Measurements from ENCODE around the gene APCDD1L. TPM values are rescaled to one million over a fixed set of nuclear protein-coding genes. Genes with fewer than 3 reads are reported as not detected.
"Not testable (repeated sequence)": the region's sequence is repeated elsewhere in the genome, so short reads cannot be mapped to it uniquely, and the experiment has no call there.

The APCDD1L gene
- polyA plus RNA-seq, 1 donor from 2014 or later: not detected

DNA sequence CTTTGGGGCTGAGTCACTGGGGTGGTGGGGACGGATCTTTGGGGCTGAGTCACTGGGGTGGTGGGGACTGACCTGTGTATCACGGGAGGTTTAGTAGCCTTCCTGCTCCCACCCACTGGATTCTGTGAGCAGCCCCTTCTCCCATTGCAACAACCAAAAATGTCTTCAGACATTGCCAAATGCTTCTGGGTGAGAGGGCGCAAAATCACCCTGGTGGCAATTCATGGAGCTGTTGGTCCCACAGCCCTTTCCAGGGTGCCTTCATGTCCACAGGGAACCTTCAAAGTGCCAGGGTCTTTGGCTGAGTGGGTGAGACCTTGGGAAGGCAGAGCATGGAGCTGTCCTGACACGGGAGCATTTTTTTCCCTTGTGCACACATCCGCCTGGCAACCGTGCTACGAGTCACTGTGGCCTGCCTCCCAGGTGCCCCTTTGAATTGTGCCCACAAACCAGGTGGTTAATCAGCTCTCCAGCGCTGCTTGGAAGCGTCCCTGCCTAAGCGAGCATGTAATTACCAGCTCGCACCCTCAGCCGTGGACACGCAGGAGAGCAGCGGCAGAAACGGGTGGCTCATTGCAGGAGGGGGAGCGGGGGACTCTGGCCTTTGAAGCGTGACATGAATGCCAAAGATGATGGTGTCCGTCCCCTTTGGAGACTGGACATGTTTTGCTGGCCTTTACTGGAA is 27.4 kb upstream of the APCDD1L start:
- Histone ChIP-seq H3K79me2 (replicated peaks; ENCODE audit: insufficient read depth, low read length) (no peaks in the 10 kb centered on the region), H3K36me3 (ENCODE audit: insufficient read depth, low read length) (no peaks in the 10 kb centered on the region), H4K20me1 (ENCODE audit: insufficient read depth) (no peaks in the 10 kb centered on the region), H3K9ac (ENCODE audit: low read length) (no peak overlapping the region), H3K4me2 (ENCODE audit: low read length) (no peak overlapping the region), H3K27me3 (ENCODE audit: insufficient read depth, low read depth, low read length) (no peaks in the 10 kb centered on the region), H3K9me2 (ENCODE audit: insufficient read depth, low read length) (no peaks in the 10 kb centered on the region), H3K9me3 (ENCODE audit: low read length) (peaks cover 4% of the 10 kb centered on the region), H2AFZ (ENCODE audit: low read depth, low read length) (no peak overlapping the region), H3F3A (ENCODE audit: insufficient read depth, low read length, poor library complexity, severe bottlenecking) (no peaks in the 10 kb centered on the region), H3K4me3 (ENCODE audit: low read length) (no peak overlapping the region), H3K27ac (ENCODE audit: low read length) (no peak overlapping the region)
- TF ChIP-seq EP300 (conservative IDR thresholded peaks at IDR 0.05; ENCODE audit: poor library complexity, severe bottlenecking) (no peak), RAD21 (conservative IDR thresholded peaks at IDR 0.05) (no peak), TAF1 (IDR thresholded peaks at IDR 0.05; ENCODE audit: low read depth) (no peak), SMC3 (conservative IDR thresholded peaks at IDR 0.05; ENCODE audit: poor library complexity) (no peak), POLR2AphosphoS5 (IDR thresholded peaks at IDR 0.05) (no peak), MXI1 (conservative IDR thresholded peaks at IDR 0.05; ENCODE audit: poor library complexity, severe bottlenecking) (no peak), EZH2 (IDR thresholded peaks at IDR 0.05; ENCODE audit: borderline replicate concordance, insufficient read depth, low read length, poor library complexity, severe bottlenecking) (no peak)
- TF ChIP-seq, protein P1, sequence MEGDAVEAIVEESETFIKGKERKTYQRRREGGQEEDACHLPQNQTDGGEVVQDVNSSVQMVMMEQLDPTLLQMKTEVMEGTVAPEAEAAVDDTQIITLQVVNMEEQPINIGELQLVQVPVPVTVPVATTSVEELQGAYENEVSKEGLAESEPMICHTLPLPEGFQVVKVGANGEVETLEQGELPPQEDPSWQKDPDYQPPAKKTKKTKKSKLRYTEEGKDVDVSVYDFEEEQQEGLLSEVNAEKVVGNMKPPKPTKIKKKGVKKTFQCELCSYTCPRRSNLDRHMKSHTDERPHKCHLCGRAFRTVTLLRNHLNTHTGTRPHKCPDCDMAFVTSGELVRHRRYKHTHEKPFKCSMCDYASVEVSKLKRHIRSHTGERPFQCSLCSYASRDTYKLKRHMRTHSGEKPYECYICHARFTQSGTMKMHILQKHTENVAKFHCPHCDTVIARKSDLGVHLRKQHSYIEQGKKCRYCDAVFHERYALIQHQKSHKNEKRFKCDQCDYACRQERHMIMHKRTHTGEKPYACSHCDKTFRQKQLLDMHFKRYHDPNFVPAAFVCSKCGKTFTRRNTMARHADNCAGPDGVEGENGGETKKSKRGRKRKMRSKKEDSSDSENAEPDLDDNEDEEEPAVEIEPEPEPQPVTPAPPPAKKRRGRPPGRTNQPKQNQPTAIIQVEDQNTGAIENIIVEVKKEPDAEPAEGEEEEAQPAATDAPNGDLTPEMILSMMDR (IDR thresholded peaks at IDR 0.05; ENCODE audit: poor library complexity, severe bottlenecking): no peak
- TF ChIP-seq, protein P2, sequence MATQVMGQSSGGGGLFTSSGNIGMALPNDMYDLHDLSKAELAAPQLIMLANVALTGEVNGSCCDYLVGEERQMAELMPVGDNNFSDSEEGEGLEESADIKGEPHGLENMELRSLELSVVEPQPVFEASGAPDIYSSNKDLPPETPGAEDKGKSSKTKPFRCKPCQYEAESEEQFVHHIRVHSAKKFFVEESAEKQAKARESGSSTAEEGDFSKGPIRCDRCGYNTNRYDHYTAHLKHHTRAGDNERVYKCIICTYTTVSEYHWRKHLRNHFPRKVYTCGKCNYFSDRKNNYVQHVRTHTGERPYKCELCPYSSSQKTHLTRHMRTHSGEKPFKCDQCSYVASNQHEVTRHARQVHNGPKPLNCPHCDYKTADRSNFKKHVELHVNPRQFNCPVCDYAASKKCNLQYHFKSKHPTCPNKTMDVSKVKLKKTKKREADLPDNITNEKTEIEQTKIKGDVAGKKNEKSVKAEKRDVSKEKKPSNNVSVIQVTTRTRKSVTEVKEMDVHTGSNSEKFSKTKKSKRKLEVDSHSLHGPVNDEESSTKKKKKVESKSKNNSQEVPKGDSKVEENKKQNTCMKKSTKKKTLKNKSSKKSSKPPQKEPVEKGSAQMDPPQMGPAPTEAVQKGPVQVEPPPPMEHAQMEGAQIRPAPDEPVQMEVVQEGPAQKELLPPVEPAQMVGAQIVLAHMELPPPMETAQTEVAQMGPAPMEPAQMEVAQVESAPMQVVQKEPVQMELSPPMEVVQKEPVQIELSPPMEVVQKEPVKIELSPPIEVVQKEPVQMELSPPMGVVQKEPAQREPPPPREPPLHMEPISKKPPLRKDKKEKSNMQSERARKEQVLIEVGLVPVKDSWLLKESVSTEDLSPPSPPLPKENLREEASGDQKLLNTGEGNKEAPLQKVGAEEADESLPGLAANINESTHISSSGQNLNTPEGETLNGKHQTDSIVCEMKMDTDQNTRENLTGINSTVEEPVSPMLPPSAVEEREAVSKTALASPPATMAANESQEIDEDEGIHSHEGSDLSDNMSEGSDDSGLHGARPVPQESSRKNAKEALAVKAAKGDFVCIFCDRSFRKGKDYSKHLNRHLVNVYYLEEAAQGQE (IDR thresholded peaks at IDR 0.05; ENCODE audit: borderline replicate concordance): no peak

DNA sequence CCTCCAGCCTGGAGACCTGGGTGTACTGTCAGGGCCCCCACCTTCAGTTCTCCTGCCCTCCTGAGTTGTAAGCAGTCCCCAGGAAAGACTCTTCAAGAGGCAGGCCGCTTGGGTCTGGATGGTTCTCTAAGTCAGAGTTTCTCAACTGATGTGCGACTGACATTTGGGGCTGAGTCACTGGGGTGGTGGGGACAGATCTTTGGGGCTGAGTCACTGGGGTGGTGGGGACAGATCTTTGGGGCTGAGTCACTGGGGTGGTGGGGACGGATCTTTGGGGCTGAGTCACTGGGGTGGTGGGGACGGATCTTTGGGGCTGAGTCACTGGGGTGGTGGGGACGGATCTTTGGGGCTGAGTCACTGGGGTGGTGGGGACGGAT is 26.8 kb upstream of the APCDD1L start:
- H3K9me2 ChIP-seq (ENCODE audit: insufficient read depth, low read length); H3K4me2 ChIP-seq (ENCODE audit: low read length); H3F3A ChIP-seq (ENCODE audit: insufficient read depth, low read length, poor library complexity, severe bottlenecking); H3K9me3 ChIP-seq (ENCODE audit: low read length); H3K36me3 ChIP-seq (ENCODE audit: insufficient read depth, low read length); H3K4me3 ChIP-seq (ENCODE audit: low read length); H3K79me2 ChIP-seq (replicated peaks; ENCODE audit: insufficient read depth, low read length); H3K27me3 ChIP-seq (ENCODE audit: insufficient read depth, low read depth, low read length); H3K9ac ChIP-seq (ENCODE audit: low read length); H3K27ac ChIP-seq (ENCODE audit: low read length); H2AFZ ChIP-seq (ENCODE audit: low read depth, low read length); H4K20me1 ChIP-seq (ENCODE audit: insufficient read depth): not testable (repeated sequence)

Measured in neural cell (in vitro differentiated cells).